Stimulated activated naive CD8-positive, alpha-beta T cell treated with anti-CD3 and anti-CD28 coated beads, Interleukin-15, Interleukin-2, amounts not matched to agents 100 U/mL and 50 U/mL, for 24 hours (primary cell): Measurements from ENCODE around the gene CA11.
"Not testable (repeated sequence)": the region's sequence is repeated elsewhere in the genome, so short reads cannot be mapped to it uniquely, and the experiment has no call there.

ENCODE experiments used
- ATAC-seq: fragments of 150-1000 bp; cut with Tn5 transposase; one replicate; pipeline ENCODE4 v1.10.0; 2021
- DNase-seq: peaks from one replicate; pipeline ENCODE4 v3.0.0; 2021

Gene CA11

DNA sequence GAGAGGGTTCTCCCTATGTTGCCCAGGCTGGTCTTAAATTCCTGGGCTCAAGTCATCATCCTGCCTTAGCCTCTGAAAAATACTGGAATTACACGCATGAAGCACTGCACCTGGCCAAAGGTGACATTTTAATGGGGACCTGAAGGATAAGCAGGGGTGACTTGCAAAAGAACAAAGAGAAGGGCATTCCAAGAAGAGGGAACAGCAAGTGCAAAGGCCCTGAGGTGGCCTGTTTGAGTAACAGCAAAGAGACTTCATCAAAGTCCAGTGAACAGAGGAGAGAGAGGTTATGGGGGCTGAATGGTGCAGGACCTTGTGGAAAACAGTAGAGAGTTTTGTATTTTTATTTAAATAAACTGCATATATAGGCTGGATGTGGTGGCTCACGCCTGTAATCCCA, 4.1 kb downstream of the CA11 start:
- no peak for DNase-seq
- ATAC-seq, result no peak

DNA sequence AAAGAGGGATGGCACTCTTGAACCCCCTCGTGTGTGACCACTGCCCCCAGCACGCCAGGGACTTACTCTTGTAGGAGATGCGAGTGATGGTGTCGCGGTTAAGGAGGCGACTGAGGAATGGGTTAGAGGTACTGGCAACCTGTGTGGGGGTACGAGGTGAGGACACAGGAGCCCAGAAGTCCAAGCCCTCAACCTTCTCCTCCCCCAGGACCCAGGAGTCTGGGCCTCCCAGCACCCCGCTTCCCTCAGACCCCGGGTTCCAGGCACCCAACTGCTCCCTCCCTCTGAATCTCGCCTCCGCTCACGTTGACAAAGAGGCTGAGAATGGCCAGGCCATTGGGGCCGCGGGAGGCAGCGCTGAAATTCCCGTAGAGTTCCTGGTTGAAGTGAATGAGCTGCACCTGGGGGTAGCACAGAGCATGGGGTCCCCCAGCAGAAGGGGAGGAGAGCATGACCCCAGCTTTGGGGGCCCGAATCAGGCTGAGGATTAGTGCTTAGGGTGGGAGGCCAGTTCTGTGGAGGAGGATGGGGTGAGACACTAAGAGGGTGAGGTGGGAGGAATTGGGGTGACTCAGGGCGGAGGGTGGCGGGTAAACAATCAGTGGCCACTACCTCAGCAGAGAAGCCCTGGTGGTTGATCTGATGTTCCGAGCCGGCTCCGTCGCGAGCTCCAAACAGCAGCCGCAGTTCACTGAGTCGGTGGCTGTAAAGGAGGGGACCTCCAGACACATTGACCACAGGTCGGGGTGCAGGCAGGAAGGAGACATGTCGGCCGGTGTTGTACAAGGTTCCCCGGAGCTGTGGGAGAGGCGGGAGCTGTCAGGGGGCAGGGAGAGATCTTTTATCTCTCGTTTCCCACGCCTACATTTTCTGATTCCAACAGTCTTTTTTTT, 6.3 kb downstream of the CA11 start:
- DNase-seq (peak; percentile 19), ATAC-seq (no peak)

DNA sequence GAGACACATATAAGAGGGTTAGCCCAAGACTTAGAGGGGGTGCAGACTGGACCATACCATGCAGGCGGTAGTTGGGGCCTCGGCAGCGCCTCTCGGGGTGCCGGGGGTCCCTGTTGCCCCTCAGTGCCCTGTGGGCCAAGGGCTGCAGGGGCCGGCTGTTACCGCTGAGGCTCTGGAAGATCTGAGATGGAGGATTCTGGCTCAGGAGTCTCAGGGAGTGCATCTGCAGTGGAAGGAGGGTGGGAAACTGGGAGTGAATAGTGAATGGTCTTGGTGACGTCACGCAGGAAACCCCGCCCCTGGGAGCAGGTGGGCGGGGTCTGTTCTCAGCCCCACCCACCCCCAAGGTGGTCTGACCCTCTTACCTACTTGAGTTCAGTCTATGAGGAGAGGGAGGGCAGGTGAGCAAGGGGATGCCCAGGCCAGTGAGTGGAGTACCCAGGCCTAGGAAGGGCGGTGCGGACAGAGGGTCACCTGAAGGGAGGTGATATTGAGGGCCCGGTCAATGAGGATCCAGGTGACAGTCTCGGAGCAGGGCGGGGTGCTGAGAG, 7.1 kb downstream of the CA11 start:
- DNase-seq (peak; percentile 30), ATAC-seq (no peak)

DNA sequence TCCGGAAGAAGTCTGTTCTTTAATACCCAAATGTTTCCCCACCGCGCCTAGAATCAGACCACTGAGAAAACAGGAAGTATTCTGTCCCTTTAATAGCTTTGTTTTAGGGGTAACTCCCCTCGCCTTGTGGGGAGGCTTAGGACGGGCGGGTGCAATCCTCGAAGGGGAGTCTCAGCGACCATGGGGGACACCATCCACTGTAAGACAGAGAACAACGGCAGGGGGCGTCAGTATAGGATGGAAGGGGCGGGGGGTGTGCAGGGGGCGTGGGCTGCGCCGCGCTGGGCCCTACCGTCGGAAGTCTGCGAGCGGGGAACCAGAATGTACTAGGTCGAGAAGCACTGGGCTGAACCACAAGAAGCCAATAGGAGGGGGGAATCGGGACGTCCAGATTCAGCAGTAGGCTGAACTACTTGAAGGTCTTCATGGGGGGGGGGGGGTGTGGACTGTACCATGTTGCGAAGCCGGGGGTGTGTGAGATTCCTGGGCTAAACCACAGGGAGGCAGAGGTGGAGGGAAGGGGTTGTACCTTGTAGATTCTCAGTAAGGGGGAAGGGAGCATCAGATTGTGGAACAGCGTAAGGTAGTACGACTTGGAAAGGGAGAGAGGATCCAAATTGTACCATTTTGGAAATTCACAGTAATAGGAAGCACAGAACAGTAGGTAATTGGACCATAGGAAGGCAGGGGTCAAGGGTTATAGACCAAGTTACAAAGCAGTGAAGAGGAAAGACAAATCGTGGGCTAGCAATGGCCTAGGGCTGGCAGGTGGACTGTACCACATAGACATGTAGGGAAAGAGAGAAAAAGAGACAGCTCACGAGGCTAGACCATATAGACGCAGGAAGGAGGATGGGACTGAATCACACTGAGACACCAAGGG, 7.8 kb downstream of the CA11 start:
- DNase-seq, result peak; percentile 71
- peak; percentile 19 for ATAC-seq

DNA sequence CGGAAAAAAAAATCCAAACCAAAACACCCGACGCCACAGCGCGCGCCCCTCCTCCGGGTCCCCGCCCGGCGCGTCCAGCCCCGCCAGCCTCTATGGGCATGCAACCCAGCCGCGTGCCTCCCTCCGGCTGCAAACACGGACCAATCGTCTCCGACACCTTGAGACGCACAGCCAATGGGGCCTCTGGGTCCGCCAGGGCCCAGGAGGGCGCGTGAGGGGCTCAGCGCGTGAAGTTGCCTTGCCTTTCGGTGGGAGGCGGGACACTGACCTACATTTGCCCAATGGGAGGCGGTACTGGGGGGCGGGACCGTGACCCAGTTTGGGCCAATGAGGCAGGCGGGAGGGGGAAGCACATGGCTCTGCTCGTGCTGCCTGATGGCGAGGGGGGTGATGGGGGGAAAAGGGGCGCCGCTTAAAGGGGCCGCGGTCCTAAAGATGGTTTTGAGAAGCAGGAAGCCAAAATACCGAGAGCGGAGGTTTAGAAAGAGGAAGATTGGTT, 8.5 kb downstream of the CA11 start:
- ATAC-seq (peak; percentile 82), DNase-seq (peak; percentile 99)

DNA sequence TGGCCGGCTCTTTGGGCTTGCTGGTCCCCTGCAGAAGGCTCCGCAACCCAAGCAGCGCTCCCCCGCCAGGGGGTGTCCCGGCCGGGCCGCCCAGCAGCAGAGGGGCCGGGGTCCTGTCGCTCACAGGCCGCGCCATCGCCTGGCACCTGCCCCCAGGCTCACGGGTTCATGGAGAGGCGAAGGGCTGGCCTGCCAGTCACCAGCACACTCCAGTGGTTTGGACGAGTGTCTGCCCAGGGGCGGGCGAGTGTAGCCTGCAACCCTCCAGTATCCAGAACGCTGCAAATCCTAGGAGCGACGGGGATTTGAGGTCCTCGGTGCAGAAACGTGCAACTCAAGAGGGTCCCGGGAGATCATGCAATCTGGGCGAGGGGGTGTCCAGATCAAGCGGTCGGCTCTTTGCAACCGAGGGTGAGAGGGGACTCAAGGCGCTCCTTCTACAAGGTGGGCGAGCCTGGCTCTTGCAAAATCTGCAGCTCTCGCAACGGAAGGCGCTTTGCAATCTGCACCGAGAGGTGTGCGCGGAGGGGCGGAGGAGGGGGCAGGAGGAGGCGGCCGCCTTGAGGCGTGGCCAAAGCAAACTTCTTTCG, 9.0 kb downstream of the CA11 start, which contains the start of gene DBP:
Gene DBP (minus strand): TSS at position 521 of the 590 bp plus-strand sequence. CDS start 385 bp downstream, at position 136.
- DNase-seq, result peak; percentile 46
- no peak for ATAC-seq

DNA sequence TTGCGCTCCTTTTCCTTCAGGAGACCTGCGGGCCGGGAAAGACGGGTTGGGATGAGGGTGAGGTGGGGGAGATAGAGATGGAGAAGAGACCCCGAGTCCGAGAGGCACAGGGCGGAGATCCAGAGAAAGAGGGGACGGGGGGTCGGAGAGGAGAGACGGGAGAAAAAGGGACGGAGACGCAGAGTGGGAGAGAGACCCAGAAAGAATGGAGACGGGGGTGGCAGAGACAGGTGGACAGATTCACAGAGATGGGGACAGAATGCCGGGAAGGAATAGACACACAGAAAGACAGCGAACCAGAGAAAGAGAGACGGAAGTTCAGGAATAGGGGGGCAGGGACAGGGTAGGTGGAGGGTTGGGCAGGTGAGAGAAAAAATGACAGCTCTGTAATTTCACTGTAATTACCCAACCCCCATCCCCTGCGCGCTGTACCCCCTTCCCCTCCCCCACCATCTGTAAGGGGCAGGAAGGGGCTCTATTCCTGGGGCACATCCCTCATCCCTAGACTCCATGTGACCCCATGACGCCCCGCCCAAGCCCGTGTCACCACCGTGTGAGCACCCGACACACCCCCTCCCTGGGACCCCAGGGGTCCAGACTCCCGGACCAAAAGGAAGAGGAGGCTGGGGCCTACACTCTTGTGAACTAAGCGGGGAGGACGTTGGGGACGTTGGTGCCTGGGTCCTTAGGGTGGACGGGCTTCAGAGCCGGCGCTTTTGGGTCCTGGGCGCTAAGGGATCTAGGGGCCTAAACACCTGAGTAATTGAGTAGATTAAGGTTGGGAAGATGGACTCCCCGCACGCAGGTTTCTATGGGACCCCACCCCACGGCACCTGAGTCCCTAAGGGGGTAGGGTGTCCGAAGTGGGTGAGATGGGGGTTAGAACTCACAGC, 9.8 kb downstream of the CA11 start:
- DNase-seq, result peak; percentile 45
- ATAC-seq, result no peak

DNA sequence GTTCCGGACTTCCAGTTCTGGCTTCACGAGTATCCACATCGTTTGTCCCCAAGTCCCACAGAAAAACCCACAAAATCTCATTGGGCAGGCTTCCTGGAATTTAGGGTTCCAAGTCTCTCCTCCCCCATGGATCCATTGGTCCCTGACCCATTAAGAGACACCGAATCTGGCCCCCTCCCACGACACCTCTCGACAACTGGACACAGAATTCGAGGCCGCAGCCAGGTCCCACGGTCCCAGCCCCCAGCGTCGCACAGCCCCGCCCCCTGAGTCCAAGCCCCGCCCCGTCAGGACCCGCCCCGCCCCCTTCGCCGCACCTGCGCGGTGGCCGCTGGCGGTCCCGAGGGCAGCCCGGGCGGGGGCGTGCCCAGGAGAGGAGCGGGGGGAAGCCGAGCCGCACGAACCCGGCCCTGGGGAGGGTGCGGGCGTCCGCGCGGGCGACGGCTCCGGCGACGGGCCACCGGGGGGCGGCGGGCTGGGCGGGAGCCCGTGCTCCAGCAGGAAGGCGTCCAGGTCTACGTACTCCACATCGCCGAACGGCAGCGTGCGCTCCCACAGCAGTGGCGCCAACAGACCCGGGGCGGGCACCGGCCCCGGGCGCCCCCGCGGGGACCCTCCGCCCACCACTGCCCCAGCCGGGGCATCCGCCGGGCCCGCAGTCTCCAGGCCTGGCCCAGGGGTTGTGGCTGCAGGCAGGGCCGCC, 10.6 kb downstream of the CA11 start:
- peak; percentile 19 for ATAC-seq
- DNase-seq, result peak; percentile 84

DNA sequence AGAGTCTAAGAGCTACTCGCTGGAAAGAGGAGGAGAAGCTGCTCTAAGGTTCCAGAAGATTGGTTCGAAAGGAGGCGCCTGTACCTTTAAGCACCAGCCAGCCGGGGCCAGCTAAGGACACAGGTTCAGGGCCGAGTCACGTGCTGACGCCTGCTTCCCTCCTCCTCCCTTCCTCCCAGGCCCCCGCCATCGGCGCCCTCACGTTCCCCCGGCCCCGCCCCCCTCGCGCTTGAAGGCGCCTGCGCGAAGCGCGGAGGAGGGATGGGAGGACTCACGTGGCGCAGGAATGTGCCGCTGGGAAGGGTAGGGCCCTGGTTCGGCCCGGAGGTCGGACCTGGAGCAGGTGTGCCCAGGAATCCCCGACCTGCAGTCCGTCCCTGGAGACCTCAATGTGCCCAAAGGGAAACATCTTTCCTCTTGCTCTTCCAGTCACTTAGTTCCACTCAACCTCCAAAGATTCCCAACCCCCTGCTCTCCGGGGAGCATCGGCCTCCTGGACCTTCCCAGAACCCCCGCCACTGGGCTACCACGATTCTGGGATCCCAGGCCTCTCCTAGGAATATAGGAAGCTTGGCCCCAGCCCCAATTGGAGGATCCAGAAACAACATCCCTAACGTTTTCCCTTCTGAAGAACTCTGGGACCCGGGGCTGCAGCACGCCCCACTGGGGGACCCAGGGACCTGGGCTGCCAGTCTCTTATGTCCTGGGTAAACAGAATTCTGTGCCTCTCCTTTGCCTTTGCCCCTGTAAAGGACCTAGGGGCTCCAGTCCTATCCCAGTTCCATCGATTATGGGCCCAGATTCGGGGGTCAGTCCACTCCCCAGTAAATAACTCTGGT, 11.3 kb downstream of the CA11 start:
- DNase-seq, result peak; percentile 95
- peak; percentile 42 for ATAC-seq

DNA sequence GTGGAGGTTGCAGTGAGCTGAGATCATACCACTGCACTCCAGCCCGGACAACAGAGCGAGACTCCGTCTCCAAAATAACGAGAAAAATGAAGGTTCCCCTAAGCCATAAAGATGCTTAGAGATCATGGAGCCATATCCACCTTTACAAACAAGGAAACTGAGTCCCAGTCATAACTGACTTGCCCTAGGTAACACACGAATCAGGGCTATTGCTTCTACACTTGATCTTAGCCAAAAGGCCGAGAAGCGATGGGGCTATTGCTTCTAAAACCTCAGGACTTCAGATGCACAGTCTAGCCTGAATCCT, 12.0 kb downstream of the CA11 start:
- ATAC-seq (no peak), DNase-seq (no peak)

DNA sequence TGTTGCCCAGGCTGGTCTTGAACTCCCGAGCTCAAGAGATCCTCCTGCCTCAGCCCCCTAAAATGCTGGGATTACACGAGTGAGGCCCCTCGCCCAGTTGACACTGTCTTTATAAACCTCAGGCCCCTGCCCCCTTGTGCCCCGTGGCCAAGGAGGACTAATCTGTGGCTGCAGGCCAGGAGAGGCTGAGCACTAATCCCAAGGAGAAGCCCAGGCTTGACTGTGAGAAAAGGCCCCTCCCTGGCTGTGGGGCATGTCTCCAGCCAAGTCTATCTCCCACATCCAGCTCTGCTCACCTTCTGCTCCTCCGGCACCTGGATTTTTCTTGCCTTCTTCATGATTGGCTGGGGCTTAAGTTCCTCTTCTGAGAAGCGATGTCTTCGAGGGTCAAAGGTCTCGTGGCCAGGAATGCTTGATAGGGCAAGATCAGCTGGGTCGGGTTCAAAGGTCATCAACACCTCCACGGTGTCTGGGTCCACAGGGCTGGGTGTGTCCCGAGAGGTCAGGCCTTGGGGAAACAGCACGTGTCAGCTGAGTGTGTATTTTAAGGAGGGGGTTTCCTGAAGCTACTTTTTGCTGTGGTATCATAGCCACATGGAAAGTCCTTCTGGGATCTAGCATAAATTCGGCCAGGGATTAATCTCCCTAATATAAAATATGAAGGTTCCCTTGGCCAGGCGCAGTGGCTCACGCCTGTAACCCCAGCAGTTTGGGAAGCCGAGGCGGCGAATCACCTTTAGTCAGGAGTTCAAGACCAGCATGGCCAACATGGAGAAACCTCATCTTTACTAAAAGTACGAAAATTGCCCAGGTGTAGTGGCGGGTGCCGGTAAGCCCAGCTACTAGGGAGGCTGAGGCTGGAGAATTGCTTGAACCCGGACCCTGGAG, 12.6 kb downstream of the CA11 start:
- no peak for ATAC-seq
- peak; percentile 14 for DNase-seq

DNA sequence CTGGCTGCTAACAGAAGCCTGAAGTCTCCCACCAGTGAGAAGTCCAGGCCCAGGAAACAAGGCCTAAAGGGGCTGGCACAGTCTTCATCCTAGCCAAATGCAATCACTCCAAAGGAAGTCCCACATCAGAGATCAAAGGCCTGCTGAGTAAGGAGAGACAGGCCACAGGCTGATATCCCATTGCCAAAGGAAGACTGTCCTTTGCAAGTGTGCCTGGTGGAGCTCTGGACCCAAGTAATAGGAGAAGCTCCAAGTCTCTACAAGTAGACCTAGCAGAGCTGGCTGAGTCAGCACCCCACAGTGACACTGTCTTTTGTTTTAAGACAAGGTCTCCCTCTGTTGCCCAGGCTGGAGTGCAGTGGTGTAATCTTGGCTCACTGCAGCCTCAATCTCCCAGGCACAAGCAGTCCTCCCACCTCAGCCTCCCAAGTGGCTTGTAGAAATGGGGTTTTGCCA, 13.3 kb downstream of the CA11 start:
- DNase-seq, result peak; percentile 24

DNA sequence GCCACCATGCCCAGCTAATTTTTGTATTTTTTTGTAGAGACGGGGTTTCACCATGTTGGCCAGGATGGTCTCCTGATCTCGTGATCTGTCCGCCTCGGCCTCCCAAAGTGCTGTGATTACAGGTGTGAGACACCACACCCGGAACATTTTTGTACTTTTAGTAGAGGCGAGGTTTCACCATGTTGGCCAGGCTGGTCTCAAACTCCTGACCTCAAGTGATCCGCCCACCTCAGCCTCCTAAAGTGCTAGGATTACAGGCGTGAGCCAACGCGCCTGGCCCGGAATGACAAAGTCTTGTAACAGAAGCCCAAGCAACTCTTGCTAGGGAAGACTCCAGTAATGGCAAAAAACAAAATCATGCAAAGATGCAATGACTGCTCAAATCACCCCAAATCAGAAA, 13.7 kb downstream of the CA11 start:
- ATAC-seq, DNase-seq: not testable (repeated sequence)

More for the DNA sequence above, 13.3 kb downstream of the CA11 start:
- no peak for ATAC-seq

DNA sequence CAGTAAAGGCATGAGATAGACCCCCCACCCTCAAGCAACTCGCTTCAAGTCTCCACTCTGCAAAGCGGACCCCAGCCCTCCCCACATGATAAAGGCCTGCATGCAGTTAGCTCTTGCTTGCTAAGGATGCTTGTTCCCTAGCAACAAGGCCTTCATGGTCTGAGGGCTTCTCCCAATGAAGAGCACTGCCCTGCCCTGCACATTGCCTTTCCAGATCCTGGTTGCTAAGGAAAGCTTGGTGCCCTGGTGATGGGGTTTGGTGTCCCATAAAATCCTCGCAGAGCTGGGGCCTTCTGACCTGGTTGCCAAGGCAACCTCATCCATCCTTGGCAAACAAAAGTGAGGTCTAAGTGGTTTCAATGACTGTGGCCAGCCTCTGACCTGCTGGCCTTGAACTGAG, 14.8 kb downstream of the CA11 start:
- no peak for DNase-seq
- ATAC-seq, result no peak

DNA sequence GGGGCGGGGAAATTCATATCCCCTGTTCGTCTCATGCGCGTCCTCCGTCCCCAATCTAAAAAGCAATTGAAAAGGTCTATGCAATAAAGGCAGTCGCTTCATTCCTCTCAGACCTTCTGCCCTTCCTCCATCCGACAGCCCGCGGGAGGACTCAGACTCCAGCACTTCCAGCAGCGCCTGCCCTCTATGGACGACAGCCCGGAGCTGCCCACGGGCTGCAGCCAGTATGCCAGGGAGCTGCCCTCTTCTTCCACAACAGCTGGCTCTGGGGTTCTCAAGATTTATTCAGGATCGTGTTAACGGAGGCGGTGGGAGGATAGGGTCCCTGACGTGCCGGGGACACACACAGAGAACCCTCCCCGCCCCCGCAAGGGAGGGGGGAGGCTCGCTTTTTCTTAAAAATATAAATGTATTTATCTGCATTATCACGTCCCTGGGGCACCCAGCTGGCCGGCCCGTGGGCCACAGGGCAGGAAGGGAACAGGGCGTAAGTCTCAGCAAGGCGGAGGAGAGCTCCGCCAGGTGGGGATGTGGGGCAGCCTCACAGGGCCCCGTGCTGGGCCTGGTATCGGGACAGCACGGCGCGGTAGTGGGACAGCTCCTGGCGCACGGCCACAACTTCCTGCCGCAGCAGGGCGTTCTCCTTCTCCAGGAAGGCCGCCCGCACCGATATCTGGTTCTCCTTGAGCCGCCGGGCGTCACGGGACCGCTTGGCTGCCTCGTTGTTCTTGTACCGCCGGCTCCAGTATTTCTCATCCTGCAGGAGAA, 15.5 kb downstream of the CA11 start:
- DNase-seq, result peak; percentile 11
- no peak for ATAC-seq

DNA sequence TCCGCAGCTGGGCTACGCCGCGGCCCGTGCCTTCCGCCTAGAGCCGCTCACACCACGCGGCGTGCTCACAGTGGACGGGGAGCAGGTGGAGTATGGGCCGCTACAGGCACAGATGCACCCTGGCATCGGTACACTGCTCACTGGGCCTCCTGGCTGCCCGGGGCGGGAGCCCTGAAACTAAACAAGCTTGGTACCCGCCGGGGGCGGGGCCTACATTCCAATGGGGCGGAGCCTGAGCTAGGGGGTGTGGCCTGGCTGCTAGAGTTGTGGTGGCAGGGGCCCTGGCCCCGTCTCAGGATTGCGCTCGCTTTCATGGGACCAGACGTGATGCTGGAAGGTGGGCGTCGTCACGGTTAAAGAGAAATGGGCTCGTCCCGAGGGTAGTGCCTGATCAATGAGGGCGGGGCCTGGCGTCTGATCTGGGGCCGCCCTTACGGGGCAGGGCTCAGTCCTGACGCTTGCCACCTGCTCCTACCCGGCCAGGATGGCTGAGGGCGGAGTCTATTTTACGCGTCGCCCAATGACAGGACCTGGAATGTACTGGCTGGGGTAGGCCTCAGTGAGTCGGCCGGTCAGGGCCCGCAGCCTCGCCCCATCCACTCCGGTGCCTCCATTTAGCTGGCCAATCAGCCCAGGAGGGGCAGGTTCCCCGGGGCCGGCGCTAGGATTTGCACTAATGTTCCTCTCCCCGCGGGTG, 16.2 kb downstream of the CA11 start:
- ATAC-seq (no peak), DNase-seq (peak; percentile 55)

DNA sequence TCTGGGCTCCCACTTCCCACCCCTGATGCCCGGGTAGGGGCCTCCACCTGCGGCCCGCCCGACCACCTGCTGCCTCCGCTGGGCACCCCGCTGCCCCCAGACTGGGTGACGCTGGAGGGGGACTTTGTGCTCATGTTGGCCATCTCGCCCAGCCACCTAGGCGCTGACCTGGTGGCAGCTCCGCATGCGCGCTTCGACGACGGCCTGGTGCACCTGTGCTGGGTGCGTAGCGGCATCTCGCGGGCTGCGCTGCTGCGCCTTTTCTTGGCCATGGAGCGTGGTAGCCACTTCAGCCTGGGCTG, 16.7 kb downstream of the CA11 start:
- no peak for DNase-seq
- no peak for ATAC-seq
